ENCODE data around the gene RNU5D-1. TPM values are rescaled to one million over a fixed set of nuclear protein-coding genes. Genes with fewer than 3 reads are reported as not detected.
"Not testable (repeated sequence)": the region's sequence is repeated elsewhere in the genome, so short reads cannot be mapped to it uniquely, and the experiment has no call there.

The RNU5D-1 gene
- total and polyA plus RNA-seq, 7 experiments from 2014 or later: not detected

- no peak for ATAC-seq
- POLR2A ChIA-PET: interaction anchor here (0.6 to 5.5 kb wide), 18 partner anchors 11 to 724 kb away, joined by 3 to 93 read pairs (median 12); partner anchors contain the start of genes BEST4, BTBD19, DYNLT4 and HECTD3
- H3K27ac Mint-ChIP-seq: peak overlapping the region; percentile 91 to 98 (median 94)
- Histone ChIP-seq H3K4me1 (ENCODE audit: control insufficient read depth in 2 of 2, insufficient read depth in 2 of 2, low read length in 2 of 2) (peaks cover 6 to 19% of the 10 kb centered on the region in 2 donors), H3K4me3 (ENCODE audit: low read length) (peak overlapping the region; percentile 99), H3K27ac (ENCODE audit: low read depth, low read length) (peak overlapping the region; percentile 89), H3K9me3 (ENCODE audit: control insufficient read depth in 2 of 3, low read length in 3 of 3) (no peaks in the 10 kb centered on the region), H3K27me3 (ENCODE audit: control insufficient read depth in 2 of 2, insufficient read depth in 2 of 2, low read length in 2 of 2) (no peaks in the 10 kb centered on the region), H3K36me3 (ENCODE audit: control insufficient read depth in 2 of 3, insufficient read depth in 3 of 3, low read length in 3 of 3) (peaks cover 0 to 47% (median 7%) of the 10 kb centered on the region in 3 experiments)
- peak overlapping the region; percentile 88 to 99 (median 92) for H3K4me3 Mint-ChIP-seq
- DNase-seq: no peak
- peaks cover 20 to 53% (median 41%) of the 10 kb centered on the region in 7 donors for H3K4me1 Mint-ChIP-seq
- H3K27me3 Mint-ChIP-seq: no peaks in the 10 kb centered on the region
- no peaks in the 10 kb centered on the region for H3K9me3 Mint-ChIP-seq
- intact Hi-C loops (cut with micrococcal nuclease): loop anchor here in 1 of 2 donors (10.0 kb wide), 1 partner anchor 908 kb away; the partner anchor contains the start of genes GPBP1L1 and TMEM69
- H3K36me3 Mint-ChIP-seq: peaks cover 8 to 47% (median 24%) of the 10 kb centered on the region in 5 donors
- CTCF ChIA-PET: interaction anchor here (1.6 kb wide), 1 partner anchor 24 kb away, joined by 8 read pairs; the partner anchor contains the start of gene PLK3
Measured at GRCh38 chr1:44776730-44777068, 45.7 kb upstream of the RNU5D-1 start.

- DNase-seq: peak in 1 of 9 donors; percentile 24
- Mint-ChIP-seq H3K9me3 (no peaks in the 10 kb centered on the region), H3K4me1 (peaks cover 20 to 48% (median 38%) of the 10 kb centered on the region in 7 donors), H3K27me3 (no peaks in the 10 kb centered on the region), H3K36me3 (peaks cover 8 to 42% (median 21%) of the 10 kb centered on the region in 5 donors), H3K4me3 (peak overlapping the region; percentile 88 to 99 (median 92)), H3K27ac (peak overlapping the region; percentile 91 to 98 (median 94))
- intact Hi-C loops (cut with micrococcal nuclease): loop anchor here (1.0 to 10.0 kb wide), 15 partner anchors 8 to 909 kb away; partner anchors contain the start of genes KIF2C (in 2 of the 2), PLK3 (in 2 of the 2), RNU5D-1 (in 2 of the 2) and UROD (in 2 of the 2)
- peaks cover 6 to 19% of the 10 kb centered on the region in 2 donors for H3K4me1 ChIP-seq (ENCODE audit: control insufficient read depth in 2 of 2, insufficient read depth in 2 of 2, low read length in 2 of 2)
- ChIA-PET CTCF (interaction anchor here (0.6 to 1.6 kb wide), 9 partner anchors 8 to 973 kb away, joined by 3 to 8 read pairs (median 3); partner anchors contain the start of genes HECTD3 and PLK3), POLR2A (interaction anchor here (0.5 to 5.5 kb wide), 30 partner anchors 10 to 915 kb away, joined by 3 to 93 read pairs (median 5); partner anchors contain the start of genes BEST4, BTBD19, DYNLT4 and GPBP1L1)
- peak overlapping the region; percentile 89 for H3K27ac ChIP-seq (ENCODE audit: low read depth, low read length)
- H3K27me3 ChIP-seq (ENCODE audit: control insufficient read depth in 2 of 2, insufficient read depth in 2 of 2, low read length in 2 of 2): no peaks in the 10 kb centered on the region
- ATAC-seq: peak; percentile 30
- peaks cover 0 to 42% (median 7%) of the 10 kb centered on the region in 3 experiments for H3K36me3 ChIP-seq (ENCODE audit: control insufficient read depth in 2 of 3, insufficient read depth in 3 of 3, low read length in 3 of 3)
- H3K4me3 ChIP-seq (ENCODE audit: low read length): peak overlapping the region; percentile 99
- H3K9me3 ChIP-seq (ENCODE audit: control insufficient read depth in 2 of 3, low read length in 3 of 3): no peaks in the 10 kb centered on the region
Measured at GRCh38 chr1:44775930-44776729, 45.2 kb upstream of the RNU5D-1 start.

- ATAC-seq (peak; percentile 91), DNase-seq (peak; percentile 77 to 92 (median 90))
- CTCF ChIA-PET: interaction anchor here (0.6 to 1.6 kb wide), 11 partner anchors 9 to 974 kb away, joined by 3 to 8 read pairs (median 3); partner anchors contain the start of genes HECTD3 and PLK3
- Histone ChIP-seq H3K9me3 (ENCODE audit: control insufficient read depth in 2 of 3, low read length in 3 of 3) (no peaks in the 10 kb centered on the region), H3K27me3 (ENCODE audit: control insufficient read depth in 2 of 2, insufficient read depth in 2 of 2, low read length in 2 of 2) (no peaks in the 10 kb centered on the region), H3K4me1 (ENCODE audit: control insufficient read depth in 2 of 2, insufficient read depth in 2 of 2, low read length in 2 of 2) (peaks cover 6 to 19% of the 10 kb centered on the region in 2 donors), H3K27ac (ENCODE audit: low read depth, low read length) (peak within 1 kb of the TSS; percentile 89), H3K4me3 (ENCODE audit: low read length) (peak within 1 kb of the TSS; percentile 99), H3K36me3 (ENCODE audit: control insufficient read depth in 2 of 3, insufficient read depth in 3 of 3, low read length in 3 of 3) (peaks cover 0 to 34% (median 7%) of the 10 kb centered on the region in 3 experiments)
- peak within 1 kb of the TSS; percentile 88 to 99 (median 92) for H3K4me3 Mint-ChIP-seq
- intact Hi-C loops (cut with micrococcal nuclease): loop anchor here (1.0 to 10.0 kb wide), 15 partner anchors 9 to 909 kb away; partner anchors contain the start of genes KIF2C (in 2 of the 2), PLK3 (in 2 of the 2), RNU5D-1 (in 2 of the 2) and UROD (in 2 of the 2)
- peaks cover 8 to 39% (median 15%) of the 10 kb centered on the region in 5 donors for H3K36me3 Mint-ChIP-seq
- H3K27me3 Mint-ChIP-seq: no peaks in the 10 kb centered on the region
- H3K27ac Mint-ChIP-seq: peak within 1 kb of the TSS; percentile 91 to 98 (median 94)
- peaks cover 20 to 45% (median 38%) of the 10 kb centered on the region in 7 donors for H3K4me1 Mint-ChIP-seq
- POLR2A ChIA-PET: interaction anchor here (0.5 to 5.5 kb wide), 37 partner anchors 9 to 915 kb away, joined by 3 to 93 read pairs (median 5); partner anchors contain the start of genes BEST4, BTBD19, DYNLT4 and EIF2B3
- no peaks in the 10 kb centered on the region for H3K9me3 Mint-ChIP-seq
Measured at GRCh38 chr1:44775078-44775929, 44.3 kb upstream of the RNU5D-1 start, which contains the start of gene RPS8. Gene RPS8, plus strand, starts transcription at chr1:44775540. Its CDS starts 57 bp downstream, at chr1:44775597.

- H3K4me1 Mint-ChIP-seq; H3K27me3 Mint-ChIP-seq; H3K27me3 ChIP-seq (ENCODE audit: control insufficient read depth in 2 of 2, insufficient read depth in 2 of 2, low read length in 2 of 2); H3K27ac Mint-ChIP-seq; H3K4me1 ChIP-seq (ENCODE audit: control insufficient read depth in 2 of 2, insufficient read depth in 2 of 2, low read length in 2 of 2); DNase-seq; intact Hi-C loops (cut with micrococcal nuclease); H3K27ac ChIP-seq (ENCODE audit: low read depth, low read length); H3K4me3 Mint-ChIP-seq; H3K9me3 ChIP-seq (ENCODE audit: control insufficient read depth in 2 of 3, low read length in 3 of 3); H3K36me3 ChIP-seq (ENCODE audit: control insufficient read depth in 2 of 3, insufficient read depth in 3 of 3, low read length in 3 of 3); ATAC-seq; H3K4me3 ChIP-seq (ENCODE audit: low read length); H3K9me3 Mint-ChIP-seq: not testable (repeated sequence)
- ChIA-PET CTCF (interaction anchor here (0.8 kb wide), 1 partner anchor 37 kb away, joined by 3 read pairs; no protein-coding TSS in a partner anchor), POLR2A (interaction anchor here (2.1 kb wide), 1 partner anchor 9 kb away, joined by 12 read pairs; the partner anchor contains the start of gene RPS8)
- peaks cover 0 to 12% (median 0%) of the 10 kb centered on the region in 5 donors for H3K36me3 Mint-ChIP-seq
Measured at GRCh38 chr1:44766421-44766820, 35.5 kb upstream of the RNU5D-1 start.

- H3K27ac Mint-ChIP-seq: no peak overlapping the region
- CTCF ChIA-PET: no interaction called here
- POLR2A ChIA-PET: interaction anchor here (0.7 to 1.5 kb wide), 2 partner anchors 15 to 1306 kb away, joined by 4 read pairs; no protein-coding TSS in a partner anchor
Measured at GRCh38 chr1:44760876-44761275, 29.9 kb upstream of the RNU5D-1 start.

More at GRCh38 chr1:44760876-44761275, 29.9 kb upstream of the RNU5D-1 start:
- no peaks in the 10 kb centered on the region for H3K4me1 ChIP-seq (ENCODE audit: control insufficient read depth in 2 of 2, insufficient read depth in 2 of 2, low read length in 2 of 2)
- H3K9me3 ChIP-seq (ENCODE audit: control insufficient read depth in 2 of 3, low read length in 3 of 3): no peaks in the 10 kb centered on the region
- no peaks in the 10 kb centered on the region for H3K36me3 ChIP-seq (ENCODE audit: control insufficient read depth in 2 of 3, insufficient read depth in 3 of 3, low read length in 3 of 3)
- peaks cover 0 to 9% (median 4%) of the 10 kb centered on the region in 7 donors for H3K4me1 Mint-ChIP-seq
- no peak overlapping the region for H3K4me3 Mint-ChIP-seq
- no peak for ATAC-seq
- intact Hi-C loops (cut with micrococcal nuclease): no loop called here
- no peak overlapping the region for H3K4me3 ChIP-seq (ENCODE audit: low read length)
- no peaks in the 10 kb centered on the region for H3K9me3 Mint-ChIP-seq
- H3K27ac ChIP-seq (ENCODE audit: low read depth, low read length): no peak overlapping the region
- DNase-seq: no peak
- H3K36me3 Mint-ChIP-seq: peaks cover 0 to 25% (median 0%) of the 10 kb centered on the region in 5 donors
- no peaks in the 10 kb centered on the region for H3K27me3 ChIP-seq (ENCODE audit: control insufficient read depth in 2 of 2, insufficient read depth in 2 of 2, low read length in 2 of 2)
- H3K27me3 Mint-ChIP-seq: no peaks in the 10 kb centered on the region
